HCT116 (cell line): ENCODE results near the gene EEPD1. TPM values are rescaled to one million over a fixed set of nuclear protein-coding genes. Genes with fewer than 3 reads are reported as not detected.

Experiments used
- ATAC-seq: fragments of 200-7000 bp; cut with Tn5 transposase; 2 replicates; pipeline ENCODE4 v1.9.1; 2020; ENCODE audit warnings: mild to moderate bottlenecking, moderate library complexity
- BruUV-seq: library from RNA; stranded (reverse); fragments of 400-500 nt; replicated peaks from 2 replicates; lab custom pipeline; 2021; lab: Mats Ljungman, UMichigan
- CTCF ChIA-PET: fragments of 300-600 bp; sonication (Branson Sonifier 250); formaldehyde crosslinking; loops from one replicate; lab custom pipeline; 2021; ENCODE audit warnings: antibody characterized with exemption; lab: Charles Lee
- POLR2A ChIA-PET: fragments of 300-600, 350-600 bp; sonication (Branson Sonifier 250); formaldehyde crosslinking; loops from one replicate; lab custom pipeline; 2021; ENCODE audit warnings: antibody characterized with exemption; lab: Charles Lee
- RAD21 ChIA-PET, 2 experiments: fragments of 300-600 bp; sonication (Branson Sonifier 250); formaldehyde crosslinking; loops; one replicate each; lab custom pipeline; 2023; ENCODE audit warnings: low total read pairs in 2 of 2; ENCODE audit not compliant: uncharacterized antibody in 2 of 2, unreplicated experiment in 2 of 2, low non-redundant PET in 1 of 2; lab: Charles Lee
- DNase-seq: peaks from one replicate; pipeline ENCODE4 v3.0.0-alpha.2; 2010; ENCODE audit warnings: low read depth, low spot score
- H2AFZ ChIP-seq: fragments of 200-600 bp; shearing (Covaris generic), sonication (generic); 2 replicates; pipeline ENCODE4 v1.6.1; 2017; ENCODE audit warnings: low read depth, mixed run types, mixed read lengths, antibody characterized with exemption, low read length; ENCODE audit not compliant: poor library complexity, severe bottlenecking
- H3K27ac ChIP-seq: 2 replicates; pipeline ENCODE4 v1.5.1; 2012; ENCODE audit warnings: low read depth, low read length
- H3K27me3 ChIP-seq: fragments of 200-600 bp; sonication (generic); 2 replicates; pipeline ENCODE4 v1.6.1; 2016; ENCODE audit warnings: mixed run types, low read length, mixed read lengths; ENCODE audit not compliant: insufficient read depth
- H3K36me3 ChIP-seq, 2 experiments: fragments of 200-500 bp in 1 of 2; fragments of 200-600 bp in 1 of 2; sonication (Bioruptor generic) in 1 of 2; sonication (generic) in 1 of 2; 2 replicates each; pipeline versions ENCODE4 v1.5.1 to v1.6.1; 2014 to 2016; ENCODE audit warnings: low read length in 2 of 2, inconsistent platforms in 1 of 2, mixed read lengths in 1 of 2, mixed run types in 1 of 2; ENCODE audit not compliant: insufficient read depth in 2 of 2, control insufficient read depth in 1 of 2
- H3K4me1 ChIP-seq, 2 experiments: fragments of 200-600 bp in 1 of 2; sonication (generic) in 1 of 2; 2 replicates each; pipeline versions ENCODE4 v1.5.1 to v1.6.1; 2012 to 2017; ENCODE audit warnings: low read length in 2 of 2, inconsistent platforms in 1 of 2, mild to moderate bottlenecking in 1 of 2, mixed read lengths in 1 of 2, mixed run types in 1 of 2, moderate library complexity in 1 of 2; ENCODE audit not compliant: insufficient read depth in 2 of 2, control insufficient read depth in 1 of 2
- H3K4me2 ChIP-seq: fragments of 200-600 bp; sonication (generic); 2 replicates; pipeline ENCODE4 v1.6.1; 2017; ENCODE audit warnings: mixed run types, low read length, mixed read lengths
- H3K4me3 ChIP-seq, 2 experiments: fragments of 200-600 bp in 1 of 2; sonication (generic) in 1 of 2; replicated peaks in 1 of 2; 2 replicates each; pipeline ENCODE4 v1.5.1; 2011 to 2016; ENCODE audit warnings: low read length in 2 of 2, control low read depth in 1 of 2, low read depth in 1 of 2, mild to moderate bottlenecking in 1 of 2, mixed read lengths in 1 of 2, mixed run types in 1 of 2
- H3K79me2 ChIP-seq: fragments of 200-600 bp; sonication (generic); 2 replicates; pipeline ENCODE4 v1.6.1; 2017; ENCODE audit warnings: mild to moderate bottlenecking, mixed run types, low read length, moderate library complexity, mixed read lengths; ENCODE audit not compliant: insufficient read depth
- H3K9ac ChIP-seq: fragments of 200-600 bp; sonication (generic); 2 replicates; pipeline ENCODE4 v1.6.1; 2016; ENCODE audit warnings: low read length, mixed read lengths
- H3K9me2 ChIP-seq: fragments of 200-600 bp; sonication (generic), shearing (Covaris generic); 2 replicates; pipeline ENCODE4 v1.6.1; 2017; ENCODE audit warnings: mixed run types, mild to moderate bottlenecking, moderate library complexity; ENCODE audit not compliant: insufficient read depth
- H3K9me3 ChIP-seq, 2 experiments: fragments of 200-500 bp in 1 of 2; fragments of 200-600 bp in 1 of 2; sonication (Bioruptor generic) in 1 of 2; sonication (generic) in 1 of 2; 2 replicates each; pipeline ENCODE4 v1.6.1; 2014 to 2017; ENCODE audit warnings: low read length in 2 of 2, mixed read lengths in 2 of 2, inconsistent platforms in 1 of 2, low read depth in 1 of 2, mild to moderate bottlenecking in 1 of 2, mixed run types in 1 of 2, moderate library complexity in 1 of 2; ENCODE audit not compliant: control insufficient read depth in 1 of 2, insufficient read depth in 1 of 2
- H4K20me1 ChIP-seq: fragments of 200-600 bp; sonication (generic), shearing (Covaris generic); 2 replicates; pipeline ENCODE4 v1.6.1; 2017; ENCODE audit warnings: mixed run types, mild to moderate bottlenecking, moderate library complexity; ENCODE audit not compliant: insufficient read depth
- CBX3 ChIP-seq: IDR thresholded peaks from 2 replicates; pipeline ENCODE4 v1.6.1; 2012; ENCODE audit warnings: low read depth
- CTCF ChIP-seq, 3 experiments: fragments of 200-600 bp in 1 of 3; sonication (generic) in 1 of 3; IDR thresholded peaks in 2 of 3; conservative IDR thresholded peaks in 1 of 3; 2 replicates each; pipeline ENCODE4 v1.5.1; 2012 to 2017; ENCODE audit warnings: low read depth in 2 of 3, low read length in 2 of 3, antibody characterized with exemption in 1 of 3, borderline replicate concordance in 1 of 3, control low read depth in 1 of 3, mild to moderate bottlenecking in 1 of 3, mixed read lengths in 1 of 3, mixed run types in 1 of 3, moderate library complexity in 1 of 3; ENCODE audit not compliant: insufficient read depth in 1 of 3
- EZH2 ChIP-seq: fragments of 200-600 bp; sonication (generic); IDR thresholded peaks from 2 replicates; pipeline ENCODE4 v1.6.1; 2017; ENCODE audit warnings: antibody characterized with exemption, mixed run types
- FOSL1 ChIP-seq: IDR thresholded peaks from 2 replicates; pipeline ENCODE4 v1.6.1; 2012; ENCODE audit warnings: low read depth
- MAX ChIP-seq: IDR thresholded peaks from 2 replicates; pipeline ENCODE4 v1.6.1; 2012
- RAD21 ChIP-seq: IDR thresholded peaks from 2 replicates; pipeline ENCODE4 v1.6.1; 2012; ENCODE audit warnings: low read depth, mild to moderate bottlenecking
- TCF7L2 ChIP-seq: IDR thresholded peaks from 2 replicates; pipeline ENCODE4 v1.7.0; 2011; ENCODE audit warnings: borderline replicate concordance, inconsistent platforms; ENCODE audit not compliant: insufficient read depth, insufficient read length; ENCODE audit errors: extremely low read depth
- intact Hi-C: fragments of 100-400 bp; cut with micrococcal nuclease; formaldehyde crosslinking; loops from 2 replicates; pipeline ENCODE4 v1.10.0; 2022
- total RNA-seq: library from RNA; stranded (reverse); gene quantifications from one replicate; pipeline ENCODE4 v1.2.1, GENCODE V29; 2021; ENCODE audit not compliant: unreplicated experiment
- TF ChIP-seq, protein P1 (sequence below): IDR thresholded peaks from 2 replicates; pipeline ENCODE4 v1.6.1; 2012
- TF ChIP-seq, protein P2 (sequence below): IDR thresholded peaks from 2 replicates; pipeline ENCODE4 v1.6.1; 2011; ENCODE audit warnings: mild to moderate bottlenecking, low read length, moderate library complexity; ENCODE audit not compliant: insufficient replicate concordance; ENCODE audit errors: extremely low read depth

Gene EEPD1
- total RNA-seq, 1 experiment from 2014 or later = 4.2 TPM

DNA sequence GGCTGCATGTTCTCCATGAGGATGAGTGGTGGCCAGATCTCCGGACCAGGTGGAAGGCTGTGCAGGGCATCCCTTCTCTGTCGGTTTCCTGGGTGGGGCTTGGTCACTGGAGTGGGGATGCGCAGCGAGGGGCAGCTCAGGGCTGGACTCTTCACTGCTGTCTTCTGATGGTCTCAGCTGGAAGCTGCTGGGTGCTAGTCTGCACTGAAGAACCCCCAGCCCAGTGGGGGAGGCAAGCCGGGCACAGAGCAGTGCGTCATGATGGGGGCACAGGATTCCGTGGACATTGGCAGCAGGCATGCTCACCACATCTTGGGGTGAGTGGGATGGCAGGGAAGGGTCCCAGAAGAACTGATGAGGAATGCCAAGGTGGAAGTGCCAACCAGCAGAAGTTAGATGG is 39.8 kb downstream of the EEPD1 start:
- ATAC-seq = no peak
- H3K4me3 ChIP-seq = no peak overlapping the region
- H3K36me3 ChIP-seq = no peaks in the 10 kb centered on the region
- H3K79me2 ChIP-seq = no peaks in the 10 kb centered on the region
- no peak for TF ChIP-seq CBX3
- no peak for TF ChIP-seq MAX
- TF ChIP-seq, protein P1, sequence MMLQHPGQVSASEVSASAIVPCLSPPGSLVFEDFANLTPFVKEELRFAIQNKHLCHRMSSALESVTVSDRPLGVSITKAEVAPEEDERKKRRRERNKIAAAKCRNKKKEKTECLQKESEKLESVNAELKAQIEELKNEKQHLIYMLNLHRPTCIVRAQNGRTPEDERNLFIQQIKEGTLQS = no peak
- no peak for TF ChIP-seq RAD21
- TF ChIP-seq TCF7L2 = no peak
- TF ChIP-seq CTCF (IDR thresholded peaks at IDR 0.05 in 2 of 3, conservative IDR thresholded peaks at IDR 0.05 in 1 of 3; ENCODE audit: borderline replicate concordance in 1 of 3, insufficient read depth in 1 of 3, low read depth in 2 of 3, low read length in 2 of 3) = no peak
- TF ChIP-seq EZH2 = no peak
- TF ChIP-seq FOSL1 = no peak
- TF ChIP-seq, protein P2, sequence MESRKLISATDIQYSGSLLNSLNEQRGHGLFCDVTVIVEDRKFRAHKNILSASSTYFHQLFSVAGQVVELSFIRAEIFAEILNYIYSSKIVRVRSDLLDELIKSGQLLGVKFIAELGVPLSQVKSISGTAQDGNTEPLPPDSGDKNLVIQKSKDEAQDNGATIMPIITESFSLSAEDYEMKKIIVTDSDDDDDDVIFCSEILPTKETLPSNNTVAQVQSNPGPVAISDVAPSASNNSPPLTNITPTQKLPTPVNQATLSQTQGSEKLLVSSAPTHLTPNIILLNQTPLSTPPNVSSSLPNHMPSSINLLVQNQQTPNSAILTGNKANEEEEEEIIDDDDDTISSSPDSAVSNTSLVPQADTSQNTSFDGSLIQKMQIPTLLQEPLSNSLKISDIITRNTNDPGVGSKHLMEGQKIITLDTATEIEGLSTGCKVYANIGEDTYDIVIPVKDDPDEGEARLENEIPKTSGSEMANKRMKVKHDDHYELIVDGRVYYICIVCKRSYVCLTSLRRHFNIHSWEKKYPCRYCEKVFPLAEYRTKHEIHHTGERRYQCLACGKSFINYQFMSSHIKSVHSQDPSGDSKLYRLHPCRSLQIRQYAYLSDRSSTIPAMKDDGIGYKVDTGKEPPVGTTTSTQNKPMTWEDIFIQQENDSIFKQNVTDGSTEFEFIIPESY = no peak
- RAD21 ChIA-PET = no interaction called here
- no peaks in the 10 kb centered on the region for H3K9me3 ChIP-seq
- POLR2A ChIA-PET = no interaction called here
- H3K4me2 ChIP-seq = no peak overlapping the region
- H3K9ac ChIP-seq = no peak overlapping the region
- H3K27ac ChIP-seq = no peak overlapping the region
- H2AFZ ChIP-seq = no peak overlapping the region
- H3K9me2 ChIP-seq = no peaks in the 10 kb centered on the region
- no peaks in the 10 kb centered on the region for H3K4me1 ChIP-seq
- DNase-seq = no peak
- CTCF ChIA-PET = no interaction called here
- BruUV-seq = no TSS peak
- intact Hi-C loops = no loop called here
- H3K27me3 ChIP-seq = no peaks in the 10 kb centered on the region
- no peaks in the 10 kb centered on the region for H4K20me1 ChIP-seq
